Smooth muscle cell (in vitro differentiated cells): ENCODE data around the gene TBC1D1. TPM values are rescaled to one million over a fixed set of nuclear protein-coding genes. Genes with fewer than 3 reads are reported as not detected.

Experiments used
- DNase-seq: peaks from one replicate; lab custom pipeline; 2025; ENCODE audit not compliant: unreplicated experiment; lab: John Stamatoyannopoulos, UW
- H2AFZ ChIP-seq: fragments of 200-600 bp; sonication (generic); 2 replicates; pipeline ENCODE4 v1.6.0; 2016; ENCODE audit warnings: antibody characterized with exemption, low read depth, mild to moderate bottlenecking
- H3F3A ChIP-seq: fragments of 200-600 bp; sonication (generic); 2 replicates; pipeline ENCODE4 v1.6.0; 2017; ENCODE audit warnings: antibody characterized with exemption, low read depth
- H3K27ac ChIP-seq: fragments of 200-600 bp; sonication (generic); 2 replicates; pipeline ENCODE4 v1.5.1; 2016; ENCODE audit warnings: low read depth, mild to moderate bottlenecking
- H3K27me3 ChIP-seq: fragments of 200-600 bp; sonication (generic); 2 replicates; pipeline ENCODE4 v1.6.1; 2016; ENCODE audit warnings: low read depth, mild to moderate bottlenecking
- H3K36me3 ChIP-seq: fragments of 200-600 bp; sonication (generic); 2 replicates; pipeline ENCODE4 v1.5.1; 2016; ENCODE audit warnings: low read depth
- H3K4me1 ChIP-seq: fragments of 200-600 bp; sonication (generic); 2 replicates; pipeline ENCODE4 v1.5.1; 2016; ENCODE audit warnings: low read depth
- H3K4me2 ChIP-seq: fragments of 200-600 bp; sonication (generic); 2 replicates; pipeline ENCODE4 v1.6.0; 2016; ENCODE audit warnings: mild to moderate bottlenecking
- H3K4me3 ChIP-seq: fragments of 200-600 bp; sonication (generic); 2 replicates; pipeline ENCODE4 v1.5.1; 2016; ENCODE audit warnings: mild to moderate bottlenecking
- H3K79me2 ChIP-seq: fragments of 200-600 bp; sonication (generic); 2 replicates; pipeline ENCODE4 v1.6.0; 2016; ENCODE audit warnings: low read depth, mild to moderate bottlenecking
- H3K9ac ChIP-seq: fragments of 200-600 bp; sonication (generic); 2 replicates; pipeline ENCODE4 v1.6.0; 2016; ENCODE audit warnings: low read depth
- H3K9me3 ChIP-seq: fragments of 200-600 bp; sonication (generic); replicated peaks from 2 replicates; pipeline ENCODE4 v1.5.1; 2016; ENCODE audit warnings: low read depth
- H4K20me1 ChIP-seq: fragments of 200-600 bp; sonication (generic); 2 replicates; pipeline ENCODE4 v1.6.0; 2016; ENCODE audit warnings: low read depth
- WGBS: methylation state at CpG from one replicate; pipeline ENCODE4 v1.1.7; 2016; ENCODE audit warnings: low lambda C conversion rate; 5-methylcytosine and 5-hydroxymethylcytosine counted together
- polyA plus RNA-seq: library from polyadenylated mRNA; unstranded; fragments of >200 nt; fragmentation: Nextera tagmentation; extraction: Ambion mirVana; gene quantifications from 2 replicates; pipeline ENCODE4 v1.2.1, GENCODE V29; 2016
- total RNA-seq: library from RNA; depleted of rRNA; stranded (reverse); fragments of >200 nt; gene quantifications from 2 replicates; pipeline ENCODE4 v1.2.3, GENCODE V29; 2014
- TF ChIP-seq, protein P1 (sequence below): fragments of 200-600 bp; sonication (generic); IDR thresholded peaks from 2 replicates; pipeline ENCODE4 v1.5.1; 2017; ENCODE audit warnings: borderline replicate concordance, mild to moderate bottlenecking, antibody characterized with exemption; ENCODE audit not compliant: insufficient read depth, poor library complexity, severe bottlenecking

Gene TBC1D1
- total and polyA plus RNA-seq, 2 experiments from 2014 or later, result 81.5 to 117 TPM

DNA sequence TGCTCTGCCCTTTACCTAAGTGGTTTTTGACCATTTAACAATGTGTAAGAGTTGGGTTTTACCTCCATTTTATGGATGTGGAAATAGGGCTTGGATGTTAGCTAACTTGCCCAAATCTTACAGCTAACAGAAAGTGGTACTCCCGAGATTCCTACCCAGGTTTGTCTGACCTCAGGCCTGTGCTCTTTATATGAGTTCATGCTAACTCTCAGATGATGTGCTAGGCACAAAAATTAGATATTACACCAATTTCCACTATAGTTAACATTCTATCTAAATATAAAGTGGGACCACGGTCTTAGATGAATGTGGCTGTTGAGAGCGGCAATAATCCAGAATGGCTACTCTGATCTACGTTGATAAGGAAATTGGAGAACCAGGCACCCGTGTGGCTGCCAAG, 69.2 kb downstream of the TBC1D1 start, which contains the start of gene PTTG2:
Gene PTTG2 (plus strand): TSS at position 301 of the 400 bp plus-strand sequence. CDS start 37 bp downstream, at position 338.
- H3K9me3 ChIP-seq, result no peaks in the 10 kb centered on the region
- H3K27me3 ChIP-seq, result no peaks in the 10 kb centered on the region
- no peak for DNase-seq
- no peak within 1 kb of the TSS for H3K27ac ChIP-seq
- H4K20me1 ChIP-seq, result no peaks in the 10 kb centered on the region
- H3K4me3 ChIP-seq, result no peak within 1 kb of the TSS
- no peaks in the 10 kb centered on the region for H3K79me2 ChIP-seq
- H2AFZ ChIP-seq, result peak within 1 kb of the TSS; percentile 66
- TF ChIP-seq, protein P1, sequence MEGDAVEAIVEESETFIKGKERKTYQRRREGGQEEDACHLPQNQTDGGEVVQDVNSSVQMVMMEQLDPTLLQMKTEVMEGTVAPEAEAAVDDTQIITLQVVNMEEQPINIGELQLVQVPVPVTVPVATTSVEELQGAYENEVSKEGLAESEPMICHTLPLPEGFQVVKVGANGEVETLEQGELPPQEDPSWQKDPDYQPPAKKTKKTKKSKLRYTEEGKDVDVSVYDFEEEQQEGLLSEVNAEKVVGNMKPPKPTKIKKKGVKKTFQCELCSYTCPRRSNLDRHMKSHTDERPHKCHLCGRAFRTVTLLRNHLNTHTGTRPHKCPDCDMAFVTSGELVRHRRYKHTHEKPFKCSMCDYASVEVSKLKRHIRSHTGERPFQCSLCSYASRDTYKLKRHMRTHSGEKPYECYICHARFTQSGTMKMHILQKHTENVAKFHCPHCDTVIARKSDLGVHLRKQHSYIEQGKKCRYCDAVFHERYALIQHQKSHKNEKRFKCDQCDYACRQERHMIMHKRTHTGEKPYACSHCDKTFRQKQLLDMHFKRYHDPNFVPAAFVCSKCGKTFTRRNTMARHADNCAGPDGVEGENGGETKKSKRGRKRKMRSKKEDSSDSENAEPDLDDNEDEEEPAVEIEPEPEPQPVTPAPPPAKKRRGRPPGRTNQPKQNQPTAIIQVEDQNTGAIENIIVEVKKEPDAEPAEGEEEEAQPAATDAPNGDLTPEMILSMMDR, result no peak
- no peaks in the 10 kb centered on the region for H3K4me1 ChIP-seq
- WGBS, result 92% methylated on average over 5 of the region's 5 CpGs
- no peaks in the 10 kb centered on the region for H3K36me3 ChIP-seq
- H3K4me2 ChIP-seq, result no peak within 1 kb of the TSS
- H3K9ac ChIP-seq, result no peak within 1 kb of the TSS
- H3F3A ChIP-seq, result peaks cover 3% of the 10 kb centered on the region

GRCh38 chr4:37960679-37961450, 70.0 kb downstream of the TBC1D1 start:
- H3K79me2 ChIP-seq, result no peaks in the 10 kb centered on the region
- peaks cover 3% of the 10 kb centered on the region for H3F3A ChIP-seq
- no peak for DNase-seq
- TF ChIP-seq, protein P1, result no peak
- no peak overlapping the region for H3K4me3 ChIP-seq
- H3K36me3 ChIP-seq, result no peaks in the 10 kb centered on the region
- no peak overlapping the region for H3K9ac ChIP-seq
- H2AFZ ChIP-seq, result peak overlapping the region; percentile 66
- no peaks in the 10 kb centered on the region for H3K27me3 ChIP-seq
- H3K4me1 ChIP-seq, result no peaks in the 10 kb centered on the region
- no peak overlapping the region for H3K4me2 ChIP-seq
- no peak overlapping the region for H3K27ac ChIP-seq
- no peaks in the 10 kb centered on the region for H3K9me3 ChIP-seq
- WGBS, result 84% methylated on average over 5 of the region's 5 CpGs
- H4K20me1 ChIP-seq, result no peaks in the 10 kb centered on the region

DNA sequence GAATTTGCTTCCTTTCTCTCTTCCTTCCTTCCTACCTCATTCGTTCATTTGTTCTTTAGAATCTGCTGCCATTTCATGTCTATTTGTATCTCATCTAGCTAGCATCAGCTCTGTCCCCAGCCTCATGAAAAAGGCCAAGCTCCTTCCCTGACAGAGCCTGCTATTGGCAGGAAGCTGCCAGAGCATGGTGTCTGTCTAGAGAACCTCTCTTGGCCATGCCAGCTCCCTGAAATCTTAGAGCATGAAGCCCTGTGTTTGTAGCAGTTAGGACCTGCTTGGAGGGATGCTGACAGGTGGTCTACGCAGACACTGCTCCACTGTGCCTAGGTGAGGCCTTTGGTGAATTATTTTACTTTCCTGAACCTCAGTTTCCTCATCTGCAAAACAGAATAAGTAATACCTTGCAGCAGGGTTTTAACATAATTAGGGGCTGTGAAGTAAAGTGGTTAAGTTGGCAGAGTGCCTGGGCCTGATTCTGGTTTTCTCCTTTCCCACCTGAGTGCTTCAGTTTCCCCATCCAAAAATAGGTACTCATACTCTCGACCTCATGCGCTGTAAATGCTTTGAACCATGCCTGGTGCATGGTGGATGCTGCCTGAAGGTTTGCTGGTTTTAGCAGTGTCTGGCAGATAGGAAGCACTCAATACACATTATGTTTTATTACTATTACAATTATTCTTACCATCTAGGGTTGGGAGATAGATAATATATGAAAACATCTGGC, 74.0 kb downstream of the TBC1D1 start:
- Histone ChIP-seq H3K27me3 (no peaks in the 10 kb centered on the region), H3K4me3 (no peak overlapping the region), H2AFZ (no peak overlapping the region), H4K20me1 (no peaks in the 10 kb centered on the region), H3K79me2 (no peaks in the 10 kb centered on the region), H3K36me3 (no peaks in the 10 kb centered on the region), H3F3A (peaks cover 3% of the 10 kb centered on the region), H3K27ac (no peak overlapping the region), H3K9me3 (no peaks in the 10 kb centered on the region), H3K4me2 (no peak overlapping the region), H3K4me1 (no peaks in the 10 kb centered on the region), H3K9ac (no peak overlapping the region)
- no peak for DNase-seq
- TF ChIP-seq, protein P1, result no peak
- 90% methylated on average over 4 of the region's 4 CpGs for WGBS
